Measurements from ENCODE around the gene SUV39H2. TPM values are rescaled to one million over a fixed set of nuclear protein-coding genes. Genes with fewer than 3 reads are reported as not detected.
"Not testable (repeated sequence)": the region's sequence is repeated elsewhere in the genome, so short reads cannot be mapped to it uniquely, and the experiment has no call there.

SUV39H2 gene
- total RNA-seq, 1 donor from 2014 or later: 8.8 TPM

GRCh38 chr10:14875941-14876340 lies 2.7 kb upstream of the SUV39H2 start:
- ATAC-seq: no peak

GRCh38 chr10:14876764-14877163 lies 1.9 kb upstream of the SUV39H2 start:
- no peak for ATAC-seq

- ATAC-seq: peak; percentile 15
These were observed 660 bp downstream of the SUV39H2 start for GRCh38 chr10:14879124-14879927.

- ATAC-seq: no peak
These were observed 1.2 kb downstream of the SUV39H2 start for GRCh38 chr10:14879928-14880193.

GRCh38 chr10:14880229-14880628 lies 1.6 kb downstream of the SUV39H2 start:
- ATAC-seq: no peak

- no peak for ATAC-seq
These were observed 5.4 kb downstream of the SUV39H2 start for GRCh38 chr10:14884082-14884481.

GRCh38 chr10:14889318-14889717 lies 10.7 kb downstream of the SUV39H2 start:
- no peak for ATAC-seq

GRCh38 chr10:14891151-14891550 lies 12.5 kb downstream of the SUV39H2 start:
- ATAC-seq: no peak

GRCh38 chr10:14904316-14904732 lies 25.7 kb downstream of the SUV39H2 start:
- ATAC-seq: peak; percentile 58

- no peak for ATAC-seq
These were observed 26.2 kb downstream of the SUV39H2 start for GRCh38 chr10:14904864-14905263.

- ATAC-seq: no peak
These were observed 27.2 kb downstream of the SUV39H2 start for GRCh38 chr10:14905890-14906289.

GRCh38 chr10:14906765-14907164 lies 28.1 kb downstream of the SUV39H2 start:
- no peak for ATAC-seq

- ATAC-seq: not testable (repeated sequence)
These were observed 28.9 kb downstream of the SUV39H2 start for GRCh38 chr10:14907591-14907990.

- ATAC-seq: no peak
These were observed 30.4 kb downstream of the SUV39H2 start for GRCh38 chr10:14909101-14909500.

GRCh38 chr10:14910953-14911352 lies 32.3 kb downstream of the SUV39H2 start:
- ATAC-seq: no peak

- no peak for ATAC-seq
These were observed 33.1 kb downstream of the SUV39H2 start for GRCh38 chr10:14911801-14912200.

- no peak for ATAC-seq
These were observed 37.9 kb downstream of the SUV39H2 start for GRCh38 chr10:14916600-14916999.

GRCh38 chr10:14917827-14918226 lies 39.2 kb downstream of the SUV39H2 start:
- ATAC-seq: no peak

- no peak for ATAC-seq
These were observed 40.3 kb downstream of the SUV39H2 start for GRCh38 chr10:14918964-14919363.

GRCh38 chr10:14924013-14924412 lies 45.3 kb downstream of the SUV39H2 start:
- ATAC-seq: peak; percentile 84

GRCh38 chr10:14925268-14925667 lies 46.6 kb downstream of the SUV39H2 start:
- no peak for ATAC-seq

- peak; percentile 81 for ATAC-seq
These were observed 47.4 kb downstream of the SUV39H2 start for GRCh38 chr10:14926061-14926470.

- no peak for ATAC-seq
These were observed 48.2 kb downstream of the SUV39H2 start for GRCh38 chr10:14926722-14927416.

GRCh38 chr10:14930610-14931009 lies 51.9 kb downstream of the SUV39H2 start:
- no peak for ATAC-seq

Measured in esophagus mucosa (tissue), 1 donor.